ENCODE data around the gene ANGPTL3. TPM values are rescaled to one million over a fixed set of nuclear protein-coding genes. Genes with fewer than 3 reads are reported as not detected.

Gene ANGPTL3
- total and polyA plus RNA-seq, 2 of the 8 experiments (the other 6 are each of a cell fraction or from before 2014, with no cell fraction given), result not detected

- no peak overlapping the region for H3K27ac ChIP-seq (ENCODE audit: low read depth, low read length)
- no peak for FAIRE-seq
Measured at GRCh38 chr1:62612770-62613169, 15.4 kb downstream of the ANGPTL3 start.

More at GRCh38 chr1:62612770-62613169, 15.4 kb downstream of the ANGPTL3 start:
- Histone ChIP-seq H2AK5ac (ENCODE audit: low read depth, low read length) (no peak overlapping the region), H3K56ac (replicated peaks; ENCODE audit: insufficient read length, low read depth, low read length) (no peak overlapping the region), H2BK5ac (ENCODE audit: low read depth, low read length) (no peak overlapping the region), H3K9me3 (ENCODE audit: insufficient read depth in 2 of 2, low read depth in 1 of 2, low read length in 1 of 2) (no peaks in the 10 kb centered on the region), H3K23me2 (ENCODE audit: low read depth, low read length) (no peaks in the 10 kb centered on the region), H3K9ac (replicated peaks in 1 of 4; ENCODE audit: extremely low read depth in 1 of 4, low read depth in 3 of 4, low read length in 3 of 4) (no peak overlapping the region), H3K79me1 (ENCODE audit: low read depth, low read length) (no peaks in the 10 kb centered on the region), H4K20me1 (replicated peaks in 1 of 2; ENCODE audit: control insufficient read depth in 1 of 2, insufficient read depth in 2 of 2, low read length in 2 of 2) (no peaks in the 10 kb centered on the region), H3K79me2 (ENCODE audit: control insufficient read depth in 1 of 2, insufficient read depth in 2 of 2, low read length in 2 of 2) (no peaks in the 10 kb centered on the region), H3K4ac (replicated peaks; ENCODE audit: insufficient read length, low read depth, low read length) (no peak overlapping the region), H2AFZ (ENCODE audit: low read length) (no peak overlapping the region), H2BK120ac (replicated peaks; ENCODE audit: low read depth, low read length) (no peak overlapping the region), H3K4me3 (ENCODE audit: extremely low read depth in 1 of 4, insufficient read depth in 2 of 4, low read depth in 3 of 4, low read length in 4 of 4) (no peak overlapping the region), H3K18ac (ENCODE audit: extremely low read depth, low read length) (no peak overlapping the region), H4K91ac (replicated peaks; ENCODE audit: insufficient read length, low read length) (no peak overlapping the region), H2BK12ac (ENCODE audit: low read depth, low read length) (no peak overlapping the region), H3K4me1 (replicated peaks in 1 of 4; ENCODE audit: control insufficient read depth in 3 of 4, insufficient read depth in 4 of 4, low read length in 3 of 4) (no peaks in the 10 kb centered on the region), H3K27me3 (replicated peaks in 1 of 4; ENCODE audit: control insufficient read depth in 3 of 4, extremely low read depth in 1 of 4, insufficient read depth in 3 of 4, low read length in 3 of 4) (no peaks in the 10 kb centered on the region), H2BK20ac (ENCODE audit: low read length) (no peak overlapping the region), H4K5ac (ENCODE audit: insufficient read length, low read depth, low read length) (no peak overlapping the region), H2BK15ac (ENCODE audit: low read length) (no peak overlapping the region), H3K23ac (ENCODE audit: insufficient read length) (no peak overlapping the region), H3K4me2 (ENCODE audit: insufficient read depth in 1 of 2, low read depth in 2 of 2, low read length in 2 of 2) (no peak overlapping the region), H3K36me3 (ENCODE audit: control insufficient read depth in 2 of 4, insufficient read depth in 4 of 4, low read length in 3 of 4) (no peaks in the 10 kb centered on the region), H4K8ac (ENCODE audit: extremely low read depth, insufficient read depth, low read length) (no peak overlapping the region), H3K14ac (ENCODE audit: insufficient read length) (no peak overlapping the region)
- DNase-seq (ENCODE audit: low read depth in 1 of 2, low spot score in 2 of 2), result no peak
- POLR2A ChIA-PET (ENCODE audit: partially characterized antibody), result no interaction called here
- 91% methylated on average over 2 of the region's 2 CpGs; no CpG with 5 or more reads in 1 of the 2 experiments for WGBS, 2 experiments (ENCODE audit: extremely low coverage in 1 of 2, insufficient coverage in 1 of 2, insufficient read length in 1 of 2, insufficient replicate concordance in 2 of 2, low coverage in 1 of 2, low lambda C conversion rate in 2 of 2, missing lambda C conversion rate in 1 of 2)
- CTCF ChIA-PET (ENCODE audit: partially characterized antibody), result interaction anchor here (0.6 kb wide), 1 partner anchor 107 kb away, joined by 4 read pairs; no protein-coding TSS in a partner anchor
- TF ChIP-seq CEBPB (IDR thresholded peaks at IDR 0.05; ENCODE audit: low read depth, low read length), result no peak
- TF ChIP-seq RBBP5 (IDR thresholded peaks at IDR 0.05; ENCODE audit: borderline replicate concordance, low read depth, low read length), result no peak
- TF ChIP-seq EGR1 (IDR thresholded peaks at IDR 0.05; ENCODE audit: borderline replicate concordance, low read depth, low read length), result no peak
- no peak for TF ChIP-seq CTBP2 (IDR thresholded peaks at IDR 0.05; ENCODE audit: borderline replicate concordance, insufficient read depth, insufficient read length, low read length)
- no peak for TF ChIP-seq CREB1 (IDR thresholded peaks at IDR 0.05)
- no peak for TF ChIP-seq NRF1 (IDR thresholded peaks at IDR 0.05; ENCODE audit: low read depth, low read length)

Measured in H1 (cell line).